ENCODE results near the gene MYG1. TPM values are rescaled to one million over a fixed set of nuclear protein-coding genes. Genes with fewer than 3 reads are reported as not detected.

The MYG1 gene
- total and polyA plus RNA-seq, 2 of the 13 experiments (the other 11 are each of a cell fraction or from before 2014, with no cell fraction given), result 38.6 to 58.0 TPM

DNA sequence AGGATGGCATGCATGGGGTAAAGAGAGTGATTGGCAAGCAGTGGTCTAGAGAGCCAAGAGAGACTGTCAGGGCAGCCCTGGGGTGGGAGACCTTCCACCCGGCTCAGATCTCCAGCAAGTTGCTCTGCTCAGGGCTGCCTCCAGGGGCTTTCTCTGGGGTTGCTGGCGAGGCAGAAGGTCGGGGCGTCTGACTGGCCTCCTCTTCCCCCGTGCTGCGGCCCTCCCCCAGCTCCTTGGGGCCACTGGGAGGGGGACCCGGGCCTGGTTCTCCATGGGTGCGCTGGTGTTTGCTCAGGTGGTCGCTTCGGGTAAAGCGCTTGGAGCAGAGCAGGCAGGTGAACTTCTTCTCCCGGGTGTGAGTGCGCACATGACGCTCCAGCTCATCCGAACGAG, 28.5 kb downstream of the MYG1 start (continued):
- no peak for TF ChIP-seq ZNF101 (CRISPR knock-in tag; IDR thresholded peaks at IDR 0.05; ENCODE audit: borderline replicate concordance, low read depth)
- TF ChIP-seq EHMT2 (IDR thresholded peaks at IDR 0.05; ENCODE audit: borderline replicate concordance, low read depth, low read length), result no peak
- TF ChIP-seq TP53 (CRISPR knock-in tag; conservative IDR thresholded peaks at IDR 0.05), result no peak
- TF ChIP-seq POLR2AphosphoS2 (IDR thresholded peaks at IDR 0.05; ENCODE audit: low read depth, low read length), result no peak
- TF ChIP-seq HOXA9 (CRISPR knock-in tag; IDR thresholded peaks at IDR 0.05; ENCODE audit: borderline replicate concordance), result no peak

DNA sequence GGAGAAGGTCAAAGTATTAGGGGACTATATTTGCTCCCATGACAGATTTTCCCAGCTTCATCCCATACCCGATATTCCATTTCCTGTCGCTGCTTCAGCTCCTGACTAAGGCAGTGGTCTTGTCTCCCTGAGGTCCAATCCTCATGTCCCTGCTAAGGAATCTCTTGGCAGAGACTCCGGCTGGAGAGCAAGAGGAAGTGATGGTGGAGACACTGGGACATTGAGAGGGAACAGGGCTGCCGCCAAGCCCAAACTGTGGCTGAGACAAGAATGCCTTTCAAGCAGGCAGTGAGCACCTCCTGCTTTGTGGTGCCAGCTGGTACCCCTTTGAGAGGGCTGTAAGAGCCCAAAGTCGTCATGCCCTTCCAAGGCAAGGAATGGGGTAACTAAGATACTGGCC, 31.2 kb downstream of the MYG1 start:
- POLR2A ChIA-PET, result interaction anchor here (1.1 to 1.3 kb wide), 2 partner anchors 10 to 171 kb away, joined by 3 to 7 read pairs; partner anchors contain the start of gene TARBP2
- Histone ChIP-seq H3K27ac (ENCODE audit: extremely low read length, insufficient read depth, low read length) (no peak overlapping the region), H3K36me3 (replicated peaks in 1 of 2; ENCODE audit: control insufficient read depth in 1 of 2, insufficient read depth in 2 of 2, low read length in 2 of 2) (no peaks in the 10 kb centered on the region), H3K4me3 (replicated peaks in 1 of 3; ENCODE audit: insufficient read depth in 1 of 3, low read depth in 2 of 3, low read length in 3 of 3) (no peak overlapping the region), H3K4me1 (ENCODE audit: insufficient read depth, low read length) (peaks cover 16% of the 10 kb centered on the region), H3K27me3 (ENCODE audit: control insufficient read depth in 1 of 2, insufficient read depth in 2 of 2, low read length in 2 of 2) (peaks cover 11 to 50% of the 10 kb centered on the region in 2 experiments; a peak in 4 of 5 replicates), H3K9ac (ENCODE audit: insufficient read depth, low read depth, low read length) (no peak overlapping the region), H3K79me2 (ENCODE audit: insufficient read depth, low read length) (no peaks in the 10 kb centered on the region), H4K20me1 (ENCODE audit: insufficient read depth, low read length) (no peaks in the 10 kb centered on the region), H3K4me2 (ENCODE audit: low read depth, low read length) (no peak overlapping the region), H2AFZ (ENCODE audit: low read length) (no peak overlapping the region), H3K9me3 (ENCODE audit: low read length) (no peaks in the 10 kb centered on the region)
- no peak for FAIRE-seq
- in situ Hi-C loops (cut with HindIII; ENCODE audit: extremely low pct_ligation_motif_present, low pct_unique_long_range_greater_than_20kb) (no loop called here), intact Hi-C loops (cut with micrococcal nuclease; ENCODE audit: unreplicated experiment) (no loop called here)
- no TSS peak for BruUV-seq (replicated peaks)
- no peak for ATAC-seq
- no peak for DNase-seq (ENCODE audit: low spot score)
- CTCF ChIA-PET (ENCODE audit: low intra/inter-chr PET ratio, low total read pairs), result no interaction called here
- whole genome bisulfite sequencing (ENCODE audit: low lambda C conversion rate), result 72% methylated on average over 3 of the region's 5 CpGs
- TF ChIP-seq, protein P1, sequence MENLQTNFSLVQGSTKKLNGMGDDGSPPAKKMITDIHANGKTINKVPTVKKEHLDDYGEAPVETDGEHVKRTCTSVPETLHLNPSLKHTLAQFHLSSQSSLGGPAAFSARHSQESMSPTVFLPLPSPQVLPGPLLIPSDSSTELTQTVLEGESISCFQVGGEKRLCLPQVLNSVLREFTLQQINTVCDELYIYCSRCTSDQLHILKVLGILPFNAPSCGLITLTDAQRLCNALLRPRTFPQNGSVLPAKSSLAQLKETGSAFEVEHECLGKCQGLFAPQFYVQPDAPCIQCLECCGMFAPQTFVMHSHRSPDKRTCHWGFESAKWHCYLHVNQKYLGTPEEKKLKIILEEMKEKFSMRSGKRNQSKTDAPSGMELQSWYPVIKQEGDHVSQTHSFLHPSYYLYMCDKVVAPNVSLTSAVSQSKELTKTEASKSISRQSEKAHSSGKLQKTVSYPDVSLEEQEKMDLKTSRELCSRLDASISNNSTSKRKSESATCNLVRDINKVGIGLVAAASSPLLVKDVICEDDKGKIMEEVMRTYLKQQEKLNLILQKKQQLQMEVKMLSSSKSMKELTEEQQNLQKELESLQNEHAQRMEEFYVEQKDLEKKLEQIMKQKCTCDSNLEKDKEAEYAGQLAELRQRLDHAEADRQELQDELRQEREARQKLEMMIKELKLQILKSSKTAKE (CRISPR knock-in tag; IDR thresholded peaks at IDR 0.05; ENCODE audit: borderline replicate concordance), result no peak
- TF ChIP-seq CC2D1A (CRISPR knock-in tag; IDR thresholded peaks at IDR 0.05) (no peak), SP5 (CRISPR knock-in tag; IDR thresholded peaks at IDR 0.05; ENCODE audit: borderline replicate concordance, low read depth) (no peak), ZMYM2 (CRISPR knock-in tag; IDR thresholded peaks at IDR 0.05) (no peak), ZMAT3 (CRISPR knock-in tag; conservative IDR thresholded peaks at IDR 0.05) (no peak), ZNF660 (CRISPR knock-in tag; IDR thresholded peaks at IDR 0.05; ENCODE audit: borderline replicate concordance, low read depth) (no peak), KMT2B (CRISPR knock-in tag; IDR thresholded peaks at IDR 0.05) (no peak), ZNF205 (CRISPR knock-in tag; IDR thresholded peaks at IDR 0.05) (no peak)
- TF ChIP-seq, protein P2, sequence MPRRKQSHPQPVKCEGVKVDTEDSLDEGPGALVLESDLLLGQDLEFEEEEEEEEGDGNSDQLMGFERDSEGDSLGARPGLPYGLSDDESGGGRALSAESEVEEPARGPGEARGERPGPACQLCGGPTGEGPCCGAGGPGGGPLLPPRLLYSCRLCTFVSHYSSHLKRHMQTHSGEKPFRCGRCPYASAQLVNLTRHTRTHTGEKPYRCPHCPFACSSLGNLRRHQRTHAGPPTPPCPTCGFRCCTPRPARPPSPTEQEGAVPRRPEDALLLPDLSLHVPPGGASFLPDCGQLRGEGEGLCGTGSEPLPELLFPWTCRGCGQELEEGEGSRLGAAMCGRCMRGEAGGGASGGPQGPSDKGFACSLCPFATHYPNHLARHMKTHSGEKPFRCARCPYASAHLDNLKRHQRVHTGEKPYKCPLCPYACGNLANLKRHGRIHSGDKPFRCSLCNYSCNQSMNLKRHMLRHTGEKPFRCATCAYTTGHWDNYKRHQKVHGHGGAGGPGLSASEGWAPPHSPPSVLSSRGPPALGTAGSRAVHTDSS (CRISPR knock-in tag; conservative IDR thresholded peaks at IDR 0.05), result no peak
- TF ChIP-seq, protein P3, sequence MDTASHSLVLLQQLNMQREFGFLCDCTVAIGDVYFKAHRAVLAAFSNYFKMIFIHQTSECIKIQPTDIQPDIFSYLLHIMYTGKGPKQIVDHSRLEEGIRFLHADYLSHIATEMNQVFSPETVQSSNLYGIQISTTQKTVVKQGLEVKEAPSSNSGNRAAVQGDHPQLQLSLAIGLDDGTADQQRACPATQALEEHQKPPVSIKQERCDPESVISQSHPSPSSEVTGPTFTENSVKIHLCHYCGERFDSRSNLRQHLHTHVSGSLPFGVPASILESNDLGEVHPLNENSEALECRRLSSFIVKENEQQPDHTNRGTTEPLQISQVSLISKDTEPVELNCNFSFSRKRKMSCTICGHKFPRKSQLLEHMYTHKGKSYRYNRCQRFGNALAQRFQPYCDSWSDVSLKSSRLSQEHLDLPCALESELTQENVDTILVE (CRISPR knock-in tag; IDR thresholded peaks at IDR 0.05), result no peak
- TF ChIP-seq, protein P4, sequence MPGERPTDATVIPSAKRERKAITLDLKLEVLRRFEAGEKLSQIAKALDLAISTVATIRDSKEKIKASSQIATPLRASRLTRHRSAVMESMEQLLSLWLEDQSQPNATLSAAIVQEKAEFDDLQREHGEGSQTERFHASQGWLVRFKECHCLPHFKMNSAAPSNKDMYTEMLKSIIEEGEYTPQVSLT (CRISPR knock-in tag; IDR thresholded peaks at IDR 0.05; ENCODE audit: borderline replicate concordance, low read depth), result no peak
- TF ChIP-seq, protein P5, sequence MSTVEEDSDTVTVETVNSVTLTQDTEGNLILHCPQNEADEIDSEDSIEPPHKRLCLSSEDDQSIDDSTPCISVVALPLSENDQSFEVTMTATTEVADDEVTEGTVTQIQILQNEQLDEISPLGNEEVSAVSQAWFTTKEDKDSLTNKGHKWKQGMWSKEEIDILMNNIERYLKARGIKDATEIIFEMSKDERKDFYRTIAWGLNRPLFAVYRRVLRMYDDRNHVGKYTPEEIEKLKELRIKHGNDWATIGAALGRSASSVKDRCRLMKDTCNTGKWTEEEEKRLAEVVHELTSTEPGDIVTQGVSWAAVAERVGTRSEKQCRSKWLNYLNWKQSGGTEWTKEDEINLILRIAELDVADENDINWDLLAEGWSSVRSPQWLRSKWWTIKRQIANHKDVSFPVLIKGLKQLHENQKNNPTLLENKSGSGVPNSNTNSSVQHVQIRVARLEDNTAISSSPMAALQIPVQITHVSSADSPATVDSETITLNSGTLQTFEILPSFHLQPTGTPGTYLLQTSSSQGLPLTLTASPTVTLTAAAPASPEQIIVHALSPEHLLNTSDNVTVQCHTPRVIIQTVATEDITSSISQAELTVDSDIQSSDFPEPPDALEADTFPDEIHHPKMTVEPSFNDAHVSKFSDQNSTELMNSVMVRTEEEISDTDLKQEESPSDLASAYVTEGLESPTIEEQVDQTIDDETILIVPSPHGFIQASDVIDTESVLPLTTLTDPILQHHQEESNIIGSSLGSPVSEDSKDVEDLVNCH (CRISPR knock-in tag; IDR thresholded peaks at IDR 0.05), result no peak

All from HepG2 (cell line).